ENCODE results near the gene ELP1.
"Not testable (repeated sequence)": the region's sequence is repeated elsewhere in the genome, so short reads cannot be mapped to it uniquely, and the experiment has no call there.

ELP1 gene

DNA sequence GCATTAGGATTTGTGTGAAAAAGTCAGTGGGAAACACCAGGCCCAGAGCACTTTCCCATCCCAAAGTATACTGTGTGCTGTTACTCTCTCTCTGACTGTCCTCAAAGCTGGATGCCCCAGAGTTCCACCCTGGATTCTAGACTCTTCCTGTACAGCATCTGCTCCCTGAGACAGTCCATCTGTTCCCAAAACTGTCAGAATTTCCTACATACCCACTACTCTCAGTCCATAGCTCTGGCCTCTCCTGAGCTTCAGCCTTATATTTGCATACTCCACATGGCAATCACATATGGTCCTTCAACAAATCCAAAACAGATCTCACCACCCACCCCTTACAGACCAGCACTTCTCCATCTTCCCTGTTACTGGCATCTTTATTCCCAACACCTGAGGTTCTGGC, 9.5 kb downstream of the ELP1 start:
- TF ChIP-seq, protein P1, sequence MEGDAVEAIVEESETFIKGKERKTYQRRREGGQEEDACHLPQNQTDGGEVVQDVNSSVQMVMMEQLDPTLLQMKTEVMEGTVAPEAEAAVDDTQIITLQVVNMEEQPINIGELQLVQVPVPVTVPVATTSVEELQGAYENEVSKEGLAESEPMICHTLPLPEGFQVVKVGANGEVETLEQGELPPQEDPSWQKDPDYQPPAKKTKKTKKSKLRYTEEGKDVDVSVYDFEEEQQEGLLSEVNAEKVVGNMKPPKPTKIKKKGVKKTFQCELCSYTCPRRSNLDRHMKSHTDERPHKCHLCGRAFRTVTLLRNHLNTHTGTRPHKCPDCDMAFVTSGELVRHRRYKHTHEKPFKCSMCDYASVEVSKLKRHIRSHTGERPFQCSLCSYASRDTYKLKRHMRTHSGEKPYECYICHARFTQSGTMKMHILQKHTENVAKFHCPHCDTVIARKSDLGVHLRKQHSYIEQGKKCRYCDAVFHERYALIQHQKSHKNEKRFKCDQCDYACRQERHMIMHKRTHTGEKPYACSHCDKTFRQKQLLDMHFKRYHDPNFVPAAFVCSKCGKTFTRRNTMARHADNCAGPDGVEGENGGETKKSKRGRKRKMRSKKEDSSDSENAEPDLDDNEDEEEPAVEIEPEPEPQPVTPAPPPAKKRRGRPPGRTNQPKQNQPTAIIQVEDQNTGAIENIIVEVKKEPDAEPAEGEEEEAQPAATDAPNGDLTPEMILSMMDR (conservative IDR thresholded peaks at IDR 0.05; ENCODE audit: low read length) = no peak
- DNase-seq (ENCODE audit: low read depth) = no peak
- no peak overlapping the region for H3K4me3 ChIP-seq (ENCODE audit: low read length)

- no peak overlapping the region for H3K4me3 ChIP-seq (ENCODE audit: low read length)
- no peak for DNase-seq (ENCODE audit: low read depth)
- TF ChIP-seq, protein P1 (conservative IDR thresholded peaks at IDR 0.05; ENCODE audit: low read length) = no peak
Measured at GRCh38 chr9:108921200-108921599, 12.7 kb downstream of the ELP1 start.

- not testable (repeated sequence) for H3K4me3 ChIP-seq (ENCODE audit: low read length); DNase-seq (ENCODE audit: low read depth)
Measured at GRCh38 chr9:108920401-108920800, 13.5 kb downstream of the ELP1 start.

DNA sequence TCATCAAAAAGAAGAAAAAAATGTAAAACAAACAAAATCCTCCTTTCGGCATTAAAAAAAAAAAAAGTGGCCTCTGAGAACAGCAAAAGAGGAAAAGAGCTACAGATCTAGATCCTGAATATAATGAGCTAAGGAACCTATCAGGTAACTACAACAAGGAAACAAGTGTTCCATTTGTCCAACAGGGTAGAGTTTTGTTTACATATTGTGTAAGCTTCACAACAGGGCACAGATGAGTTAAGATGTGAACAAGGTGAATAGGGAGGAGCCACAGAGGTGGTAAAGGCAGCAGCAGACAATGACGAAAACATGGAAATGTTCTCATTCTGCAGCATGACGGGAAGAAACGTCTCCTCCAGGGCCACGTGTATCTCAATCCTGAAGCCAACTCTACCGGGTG, 14.4 kb downstream of the ELP1 start:
- H3K4me3 ChIP-seq (ENCODE audit: low read length) = no peak overlapping the region
- TF ChIP-seq, protein P1 (conservative IDR thresholded peaks at IDR 0.05; ENCODE audit: low read length) = no peak
- no peak for DNase-seq (ENCODE audit: low read depth)

DNA sequence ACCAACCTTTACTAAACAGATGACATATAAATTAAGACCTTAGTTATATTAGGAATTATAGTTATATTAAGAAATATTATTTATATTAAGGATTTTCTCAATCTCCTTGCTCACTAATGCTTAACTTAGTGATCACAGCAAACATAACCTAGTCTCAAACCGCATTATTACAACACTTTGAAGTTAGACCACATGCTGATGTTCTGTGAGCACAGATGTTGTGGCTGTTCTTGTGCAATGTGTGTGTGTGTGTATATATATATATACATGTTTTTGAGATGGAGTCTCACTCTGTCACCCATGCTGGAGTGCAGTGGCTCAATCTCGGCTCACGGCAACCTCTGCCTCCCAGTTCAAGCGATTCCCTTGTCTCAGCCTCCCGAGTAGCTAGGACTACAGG, 20.5 kb downstream of the ELP1 start:
- TF ChIP-seq, protein P1 (conservative IDR thresholded peaks at IDR 0.05; ENCODE audit: low read length) = no peak
- DNase-seq (ENCODE audit: low read depth) = peak; percentile 21
- no peak overlapping the region for H3K4me3 ChIP-seq (ENCODE audit: low read length)

DNA sequence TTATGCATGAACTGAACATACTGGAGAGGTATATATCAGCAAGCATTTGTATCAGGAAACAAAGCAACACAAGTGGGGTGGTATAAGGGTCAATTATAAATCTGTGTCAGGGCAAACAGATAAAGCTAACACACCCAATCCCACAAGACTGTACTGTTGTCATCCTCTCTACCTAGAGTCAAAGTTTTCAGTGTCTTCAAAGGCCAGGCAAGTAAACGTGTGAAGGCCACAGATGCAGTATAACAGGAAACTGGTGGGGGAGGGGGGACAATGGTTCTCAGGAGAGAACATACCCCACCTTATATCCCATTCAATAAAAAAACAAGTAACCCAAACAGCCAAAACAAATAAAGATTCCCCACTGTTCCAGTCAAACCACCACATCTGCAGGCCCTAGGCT, 22.1 kb downstream of the ELP1 start:
- DNase-seq (ENCODE audit: low read depth) = no peak
- H3K4me3 ChIP-seq (ENCODE audit: low read length) = no peak overlapping the region
- TF ChIP-seq, protein P1 (conservative IDR thresholded peaks at IDR 0.05; ENCODE audit: low read length) = no peak

DNA sequence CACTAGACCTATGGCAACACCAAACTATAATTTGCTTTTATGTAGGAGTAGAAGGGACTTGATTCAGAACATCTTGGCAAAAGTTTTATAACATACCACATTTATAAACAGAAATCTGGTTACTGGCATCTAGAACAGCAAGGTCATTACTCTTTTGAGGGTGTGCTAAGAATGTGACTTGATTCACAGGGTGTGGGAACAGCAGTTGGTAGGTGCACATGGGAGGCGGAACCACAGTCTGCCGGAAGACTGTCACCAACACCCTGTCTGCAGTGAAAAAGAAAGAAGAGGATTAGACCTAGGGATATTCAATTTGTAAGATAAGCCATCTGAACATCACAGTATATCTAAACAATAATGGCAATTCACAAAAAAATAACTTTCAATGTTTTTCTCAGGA, 23.0 kb downstream of the ELP1 start:
- DNase-seq (ENCODE audit: low read depth) = no peak
- H3K4me3 ChIP-seq (ENCODE audit: low read length) = no peak overlapping the region
- TF ChIP-seq, protein P1 (conservative IDR thresholded peaks at IDR 0.05; ENCODE audit: low read length) = no peak

GRCh38 chr9:108910402-108910801, 23.5 kb downstream of the ELP1 start:
- no peak overlapping the region for H3K4me3 ChIP-seq (ENCODE audit: low read length)
- TF ChIP-seq, protein P1 (conservative IDR thresholded peaks at IDR 0.05; ENCODE audit: low read length) = no peak
- no peak for DNase-seq (ENCODE audit: low read depth)

All from AG10803 (cell line).